GM18517 (cell line): ENCODE results near the gene SDK2.

Experiments used
- ATAC-seq: cut with Tn5 transposase; IDR thresholded peaks from one replicate; pipeline ENCODE4 v1.9.1; 2021; ENCODE audit warnings: mild to moderate bottlenecking, moderate library complexity; ENCODE audit not compliant: unreplicated experiment

SDK2 gene

GRCh38 chr17:73611630-73612029 is 32.6 kb downstream of the SDK2 start:
- no peak for ATAC-seq

- ATAC-seq: no peak
These were observed 33.8 kb downstream of the SDK2 start for GRCh38 chr17:73610331-73610911.

- ATAC-seq: no peak
These were observed 34.5 kb downstream of the SDK2 start for GRCh38 chr17:73609758-73610157.

GRCh38 chr17:73609060-73609459 is 35.2 kb downstream of the SDK2 start:
- no peak for ATAC-seq

GRCh38 chr17:73605444-73605843 is 38.8 kb downstream of the SDK2 start:
- ATAC-seq: no peak

GRCh38 chr17:73604476-73604875 is 39.8 kb downstream of the SDK2 start:
- no peak for ATAC-seq

GRCh38 chr17:73603971-73604370 is 40.3 kb downstream of the SDK2 start:
- no peak for ATAC-seq

GRCh38 chr17:73600103-73600871 is 44.0 kb downstream of the SDK2 start:
- no peak for ATAC-seq

GRCh38 chr17:73599599-73599998 is 44.6 kb downstream of the SDK2 start:
- ATAC-seq: no peak

- ATAC-seq: no peak
These were observed 46.0 kb downstream of the SDK2 start for GRCh38 chr17:73598212-73598611.

GRCh38 chr17:73595931-73596330 is 48.3 kb downstream of the SDK2 start:
- no peak for ATAC-seq

- ATAC-seq: no peak
These were observed 48.8 kb downstream of the SDK2 start for GRCh38 chr17:73595479-73595878.

GRCh38 chr17:73595068-73595467 is 49.2 kb downstream of the SDK2 start:
- ATAC-seq: no peak

GRCh38 chr17:73594598-73594997 is 49.6 kb downstream of the SDK2 start:
- ATAC-seq: no peak

GRCh38 chr17:73594025-73594424 is 50.2 kb downstream of the SDK2 start:
- no peak for ATAC-seq

GRCh38 chr17:73593249-73593965 is 50.8 kb downstream of the SDK2 start:
- no peak for ATAC-seq

GRCh38 chr17:73592501-73592961 is 51.7 kb downstream of the SDK2 start:
- no peak for ATAC-seq

- ATAC-seq: no peak
These were observed 52.2 kb downstream of the SDK2 start for GRCh38 chr17:73592079-73592415.

- no peak for ATAC-seq
These were observed 52.8 kb downstream of the SDK2 start for GRCh38 chr17:73591296-73592078.

- ATAC-seq: no peak
These were observed 54.8 kb downstream of the SDK2 start for GRCh38 chr17:73589363-73589980.

- ATAC-seq: no peak
These were observed 55.4 kb downstream of the SDK2 start for GRCh38 chr17:73588891-73589290.
